ENCODE data around the gene ZNF469.

DNA sequence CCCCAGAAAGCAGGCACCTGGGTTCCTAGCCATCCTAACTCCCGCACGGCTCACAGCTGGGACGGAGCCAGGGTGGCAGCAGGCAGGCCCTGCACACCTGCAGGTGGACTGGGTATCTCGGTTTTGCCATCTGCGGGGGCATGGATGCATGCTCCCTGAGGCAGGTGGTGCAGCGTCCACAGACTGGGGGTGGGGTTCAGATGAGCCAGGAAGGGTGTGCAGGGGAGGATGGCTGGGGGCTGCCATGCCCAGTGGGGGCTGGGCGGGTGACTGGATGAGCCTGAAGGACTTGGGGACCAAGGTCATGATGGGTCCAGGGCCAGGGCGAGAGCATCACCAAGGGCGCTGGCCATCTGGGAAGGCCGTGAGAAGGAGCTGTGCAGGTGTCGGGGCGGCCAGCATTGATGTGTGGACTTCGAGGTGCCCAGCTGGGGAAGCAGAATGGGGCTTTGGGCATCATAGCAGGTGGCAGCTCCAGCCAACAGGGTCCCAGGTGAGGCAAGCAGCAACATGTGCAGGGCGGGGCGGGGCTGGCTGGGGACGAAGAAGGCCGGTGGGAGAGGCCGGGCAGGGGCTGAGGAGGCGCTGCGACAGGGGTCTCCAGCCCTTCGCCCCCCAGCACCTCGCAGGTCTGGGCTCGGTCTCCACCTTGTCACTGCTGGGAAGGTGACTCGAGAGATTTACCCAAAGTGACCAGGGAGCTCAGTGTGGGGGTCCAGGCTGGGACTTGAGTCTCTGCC, 41.0 kb upstream of the ZNF469 start:
- TF ChIP-seq, protein P1, sequence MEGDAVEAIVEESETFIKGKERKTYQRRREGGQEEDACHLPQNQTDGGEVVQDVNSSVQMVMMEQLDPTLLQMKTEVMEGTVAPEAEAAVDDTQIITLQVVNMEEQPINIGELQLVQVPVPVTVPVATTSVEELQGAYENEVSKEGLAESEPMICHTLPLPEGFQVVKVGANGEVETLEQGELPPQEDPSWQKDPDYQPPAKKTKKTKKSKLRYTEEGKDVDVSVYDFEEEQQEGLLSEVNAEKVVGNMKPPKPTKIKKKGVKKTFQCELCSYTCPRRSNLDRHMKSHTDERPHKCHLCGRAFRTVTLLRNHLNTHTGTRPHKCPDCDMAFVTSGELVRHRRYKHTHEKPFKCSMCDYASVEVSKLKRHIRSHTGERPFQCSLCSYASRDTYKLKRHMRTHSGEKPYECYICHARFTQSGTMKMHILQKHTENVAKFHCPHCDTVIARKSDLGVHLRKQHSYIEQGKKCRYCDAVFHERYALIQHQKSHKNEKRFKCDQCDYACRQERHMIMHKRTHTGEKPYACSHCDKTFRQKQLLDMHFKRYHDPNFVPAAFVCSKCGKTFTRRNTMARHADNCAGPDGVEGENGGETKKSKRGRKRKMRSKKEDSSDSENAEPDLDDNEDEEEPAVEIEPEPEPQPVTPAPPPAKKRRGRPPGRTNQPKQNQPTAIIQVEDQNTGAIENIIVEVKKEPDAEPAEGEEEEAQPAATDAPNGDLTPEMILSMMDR (IDR thresholded peaks at IDR 0.05) = no peak
- no peak for TF ChIP-seq POLR2A (IDR thresholded peaks at IDR 0.05)

All from upper lobe of left lung (tissue), 4 donors.